ENCODE measurements around the gene DDX1. TPM values are rescaled to one million over a fixed set of nuclear protein-coding genes. Genes with fewer than 3 reads are reported as not detected.

Gene DDX1
- total and polyA plus RNA-seq, 9 of the 15 experiments (the other 6 are each of a cell fraction or from before 2014, with no cell fraction given), result 116 to 277 (median 232) TPM

- no TSS peak for BruUV-seq (replicated peaks)
These were observed 61.1 kb downstream of the DDX1 start for GRCh38 chr2:15652801-15653200.

More at GRCh38 chr2:15652801-15653200, 61.1 kb downstream of the DDX1 start:
- Histone ChIP-seq H3K79me2 (ENCODE audit: control insufficient read depth, insufficient read depth, low read length) (no peaks in the 10 kb centered on the region), H3K4me2 (ENCODE audit: insufficient read depth, low read length) (no peak overlapping the region), H3K9ac (ENCODE audit: insufficient read depth in 1 of 2, low read depth in 2 of 2, low read length in 2 of 2) (no peak overlapping the region), H3K27ac (ENCODE audit: extremely low read depth, low read depth, low read length) (no peak overlapping the region), H3K9me3 (replicated peaks; ENCODE audit: control insufficient read depth, insufficient read depth, low read depth, low read length) (no peaks in the 10 kb centered on the region), H4K20me1 (replicated peaks; ENCODE audit: control insufficient read depth, insufficient read depth, low read length) (peaks cover 10% of the 10 kb centered on the region; the same call in 1 of the 2 replicates), H3K27me3 (ENCODE audit: control insufficient read depth in 2 of 2, insufficient read depth in 2 of 2, low read length in 2 of 2) (peaks cover 68 to 91% of the 10 kb centered on the region in 2 experiments), H2AFZ (ENCODE audit: low read depth, low read length) (no peak overlapping the region), H3K36me3 (ENCODE audit: control insufficient read depth, insufficient read depth, low read length) (no peaks in the 10 kb centered on the region), H3K4me1 (replicated peaks in 1 of 2; ENCODE audit: control insufficient read depth in 2 of 2, insufficient read depth in 2 of 2, low read length in 2 of 2) (peaks cover 0 to 3% of the 10 kb centered on the region in 2 experiments; a peak in 1 of 5 replicates), H3K9me1 (ENCODE audit: control insufficient read depth, insufficient read depth, low read length) (no peaks in the 10 kb centered on the region), H3K4me3 (no peak overlapping the region)
- no peak for FAIRE-seq
- in situ Hi-C loops (cut with MboI) (no loop called here), intact Hi-C loops (cut with micrococcal nuclease) (no loop called here)
- no peak for ATAC-seq
- 10% methylated on average over 6 of the region's 6 CpGs for WGBS (ENCODE audit: insufficient coverage, low coverage, missing lambda C conversion rate)
- ChIA-PET CTCF (ENCODE audit: low intra/inter-chr PET ratio) (no interaction called here), POLR2A (interaction anchor here (1.1 to 1.5 kb wide), 3 partner anchors 11 to 25 kb away, joined by 3 to 5 read pairs (median 3); no protein-coding TSS in a partner anchor)
- no peak for DNase-seq (ENCODE audit: extremely low read depth in 1 of 4, low spot score in 3 of 4)
- no peak for TF ChIP-seq CAMTA2 (CRISPR knock-in tag; conservative IDR thresholded peaks at IDR 0.05)
- TF ChIP-seq, protein P1, sequence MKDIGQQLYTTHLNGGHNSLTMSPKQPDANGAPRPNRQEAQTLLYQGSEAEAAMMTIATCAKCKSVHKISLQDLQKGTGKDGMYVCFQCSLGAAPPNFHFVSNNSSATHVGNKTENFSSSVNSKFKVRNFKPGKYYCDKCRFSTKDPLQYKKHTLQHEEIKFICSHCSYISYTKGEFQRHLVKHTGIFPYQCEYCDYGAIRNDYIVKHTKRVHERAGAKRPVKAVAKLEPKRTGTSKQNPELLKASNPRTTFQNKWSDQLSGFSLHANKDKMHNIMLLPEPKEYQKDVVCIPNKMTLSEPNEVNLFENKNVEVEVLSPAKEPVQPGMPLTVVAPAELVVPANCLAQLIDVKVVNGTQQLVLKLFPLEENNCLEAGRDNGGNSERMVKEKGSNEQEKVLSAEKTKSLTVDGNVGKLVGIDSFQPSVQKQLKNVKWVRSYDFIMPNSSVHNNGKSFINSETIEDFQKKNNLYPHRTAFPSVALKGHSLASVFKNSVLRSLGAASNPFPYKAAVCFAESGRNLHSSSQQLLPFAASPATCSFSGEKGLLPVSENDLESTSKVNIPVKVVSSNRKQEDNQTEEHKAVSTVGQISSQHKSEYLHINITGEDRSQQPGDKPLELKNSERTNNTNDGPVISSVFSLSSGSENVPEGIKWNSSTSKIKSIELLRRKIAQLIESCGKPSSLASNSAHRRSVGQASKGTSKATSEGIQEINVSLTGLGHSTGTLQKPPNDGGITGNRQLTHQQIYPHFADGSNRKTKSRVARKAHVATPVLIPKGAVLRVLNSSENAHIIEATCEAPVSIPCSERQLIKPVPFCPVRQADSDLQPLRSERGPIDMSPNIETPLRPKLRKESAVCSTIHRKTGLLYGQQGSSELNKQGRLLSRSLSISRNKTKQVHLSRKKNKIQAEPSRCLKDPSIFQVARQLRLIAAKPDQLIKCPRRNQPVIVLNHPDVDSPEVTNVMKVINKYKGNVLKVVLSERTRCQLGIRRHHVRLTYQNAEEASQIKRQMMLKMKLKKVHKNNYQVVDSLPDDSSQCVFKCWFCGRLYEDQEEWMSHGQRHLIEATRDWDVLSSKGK (CRISPR knock-in tag; IDR thresholded peaks at IDR 0.05), result no peak

All from K562 (cell line).